K562 (cell line): ENCODE data around the gene MITF. TPM values are rescaled to one million over a fixed set of nuclear protein-coding genes. Genes with fewer than 3 reads are reported as not detected.
A peak's percentile ranks its signal among the peaks of the same experiment; 100 is the strongest.

Source experiments
- COPS2 ChIP-seq: fragments of 450-650 bp; conservative IDR thresholded peaks from 2 replicates; pipeline ENCODE4 v1.6.1; 2016; ENCODE audit warnings: mild to moderate bottlenecking, moderate library complexity
- HCFC1 ChIP-seq: IDR thresholded peaks from 2 replicates; pipeline ENCODE4 v1.6.1; 2012; ENCODE audit warnings: low read depth, low read length, improper control_type of control experiment
- HDAC8 ChIP-seq: fragments of 450-650 bp; IDR thresholded peaks from 2 replicates; pipeline ENCODE4 v1.6.1; 2016; ENCODE audit warnings: mild to moderate bottlenecking, missing genetic modification characterization, moderate library complexity, missing compliant biosample characterization
- JUND ChIP-seq, 2 experiments: IDR thresholded peaks; 2 replicates in 1 of 2; 3 replicates in 1 of 2; pipeline ENCODE4 v1.6.1; 2011; ENCODE audit warnings: borderline replicate concordance in 2 of 2, low read depth in 2 of 2, low read length in 2 of 2, improper control_type of control experiment in 1 of 2, missing biosample characterization in 1 of 2, missing genetic modification characterization in 1 of 2, missing genetic modification reagents in 1 of 2
- POLR2G ChIP-seq: fragments of 200-400 bp; formaldehyde crosslinking; IDR thresholded peaks from 2 replicates; pipeline ENCODE4 v1.6.1; 2017; ENCODE audit warnings: low read depth, mild to moderate bottlenecking, antibody characterized with exemption, low read length, moderate library complexity
- RBM17 ChIP-seq: fragments of 200-400 bp; formaldehyde crosslinking; IDR thresholded peaks from 2 replicates; pipeline ENCODE4 v1.6.1; 2017; ENCODE audit warnings: low read depth, mild to moderate bottlenecking, low read length, borderline replicate concordance
- ZNF12 ChIP-seq: sonication (generic); formaldehyde crosslinking; IDR thresholded peaks from 2 replicates; pipeline ENCODE4 v1.4.0; 2020; ENCODE audit warnings: mild to moderate bottlenecking, missing genetic modification reagents
- polyA plus RNA-seq, 8 experiments: library from polyadenylated mRNA; depleted of rRNA in 4 of 8; stranded (reverse) in 5 of 8; unstranded in 3 of 8; fragments of >200 nt; fragmentation: Nextera tagmentation in 2 of 8; fragmentation: Illumina TruSeq in 1 of 8; extraction: Ambion mirVana in 2 of 8; extraction: Trizol in 1 of 8; gene quantifications; 2 replicates each; pipeline versions ENCODE4 v1.2.1 to v1.2.3, GENCODE V29; 2011 to 2014; ENCODE audit warnings: inconsistent platforms in 1 of 8, missing spikeins in 1 of 8
- total RNA-seq, 7 experiments: library from RNA; depleted of rRNA in 6 of 7; stranded (reverse); fragments of >200 nt in 6 of 7; fragmentation: Illumina TruSeq in 2 of 7; extraction: Trizol in 2 of 7; gene quantifications; 2 replicates each; pipeline versions ENCODE4 v1.2.1 to v1.2.3, GENCODE V29; 2011 to 2021; ENCODE audit warnings: low replicate concordance in 1 of 7
- TF ChIP-seq, protein P1 (sequence below): sonication (generic); formaldehyde crosslinking; IDR thresholded peaks from 2 replicates; pipeline ENCODE4 v1.8.1; 2023; ENCODE audit warnings: mild to moderate bottlenecking, missing genetic modification reagents
- TF ChIP-seq, protein P2 (sequence below): IDR thresholded peaks from 2 replicates; pipeline ENCODE4 v1.6.1; 2012; ENCODE audit warnings: low read depth, low read length, improper control_type of control experiment, borderline replicate concordance
- TF ChIP-seq, protein P3 (sequence below): fragments of 250-450 bp; sonication (Bioruptor Pico); IDR thresholded peaks from 2 replicates; pipeline ENCODE4 v1.4.0; 2020; ENCODE audit warnings: mild to moderate bottlenecking
- TF ChIP-seq, protein P4 (sequence below): fragments of 250-450 bp; sonication (Bioruptor Pico); IDR thresholded peaks from 2 replicates; pipeline ENCODE4 v1.4.0; 2020
- TF ChIP-seq, protein P5 (sequence below): fragments of 450-650 bp; IDR thresholded peaks from one replicate; pipeline ENCODE4 v1.6.1; 2018; ENCODE audit warnings: mild to moderate bottlenecking, moderate library complexity; ENCODE audit not compliant: partially characterized antibody

Gene MITF
- total and polyA plus RNA-seq, 9 of the 15 experiments (the other 6 are each of a cell fraction or from before 2014, with no cell fraction given), result 5.6 to 14.9 (median 11.1) TPM

DNA sequence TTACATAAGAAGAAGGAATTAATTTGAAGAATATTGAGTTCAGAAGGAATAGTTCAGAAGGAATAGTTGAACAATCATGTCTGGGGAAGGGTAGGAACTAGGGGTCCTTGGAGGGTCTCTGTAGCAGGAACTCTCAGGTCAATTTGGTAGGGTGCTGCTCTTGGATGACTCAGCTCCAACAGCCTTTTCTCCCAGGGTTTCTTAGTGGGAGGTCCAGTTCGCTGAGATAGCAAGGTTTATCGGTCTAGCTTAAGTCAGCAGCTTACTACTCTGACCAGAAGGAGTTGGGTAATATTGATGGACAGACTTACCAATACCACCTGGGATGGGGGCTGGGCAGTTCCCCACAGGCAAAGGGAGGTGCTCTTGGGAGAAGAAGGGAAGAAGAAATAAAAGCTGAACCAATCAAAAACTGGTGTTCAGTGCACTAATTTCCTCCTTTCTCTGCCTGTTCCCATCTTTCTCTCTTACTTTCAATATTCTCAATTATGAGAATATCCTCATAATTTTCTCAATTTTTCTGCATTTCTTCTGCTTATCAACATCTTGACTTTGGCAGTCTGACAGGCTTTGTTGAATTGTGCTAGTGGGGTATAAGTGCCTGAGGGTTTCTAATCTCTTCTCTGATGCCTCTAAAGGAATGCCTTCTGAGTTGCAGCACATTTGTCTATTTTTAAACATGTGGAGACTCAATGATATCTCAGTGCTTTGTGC is 14.4 kb upstream of the MITF start (continued):
- TF ChIP-seq, protein P1, sequence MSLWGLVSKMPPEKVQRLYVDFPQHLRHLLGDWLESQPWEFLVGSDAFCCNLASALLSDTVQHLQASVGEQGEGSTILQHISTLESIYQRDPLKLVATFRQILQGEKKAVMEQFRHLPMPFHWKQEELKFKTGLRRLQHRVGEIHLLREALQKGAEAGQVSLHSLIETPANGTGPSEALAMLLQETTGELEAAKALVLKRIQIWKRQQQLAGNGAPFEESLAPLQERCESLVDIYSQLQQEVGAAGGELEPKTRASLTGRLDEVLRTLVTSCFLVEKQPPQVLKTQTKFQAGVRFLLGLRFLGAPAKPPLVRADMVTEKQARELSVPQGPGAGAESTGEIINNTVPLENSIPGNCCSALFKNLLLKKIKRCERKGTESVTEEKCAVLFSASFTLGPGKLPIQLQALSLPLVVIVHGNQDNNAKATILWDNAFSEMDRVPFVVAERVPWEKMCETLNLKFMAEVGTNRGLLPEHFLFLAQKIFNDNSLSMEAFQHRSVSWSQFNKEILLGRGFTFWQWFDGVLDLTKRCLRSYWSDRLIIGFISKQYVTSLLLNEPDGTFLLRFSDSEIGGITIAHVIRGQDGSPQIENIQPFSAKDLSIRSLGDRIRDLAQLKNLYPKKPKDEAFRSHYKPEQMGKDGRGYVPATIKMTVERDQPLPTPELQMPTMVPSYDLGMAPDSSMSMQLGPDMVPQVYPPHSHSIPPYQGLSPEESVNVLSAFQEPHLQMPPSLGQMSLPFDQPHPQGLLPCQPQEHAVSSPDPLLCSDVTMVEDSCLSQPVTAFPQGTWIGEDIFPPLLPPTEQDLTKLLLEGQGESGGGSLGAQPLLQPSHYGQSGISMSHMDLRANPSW (CRISPR knock-in tag), result no peak
- TF ChIP-seq, protein P2, sequence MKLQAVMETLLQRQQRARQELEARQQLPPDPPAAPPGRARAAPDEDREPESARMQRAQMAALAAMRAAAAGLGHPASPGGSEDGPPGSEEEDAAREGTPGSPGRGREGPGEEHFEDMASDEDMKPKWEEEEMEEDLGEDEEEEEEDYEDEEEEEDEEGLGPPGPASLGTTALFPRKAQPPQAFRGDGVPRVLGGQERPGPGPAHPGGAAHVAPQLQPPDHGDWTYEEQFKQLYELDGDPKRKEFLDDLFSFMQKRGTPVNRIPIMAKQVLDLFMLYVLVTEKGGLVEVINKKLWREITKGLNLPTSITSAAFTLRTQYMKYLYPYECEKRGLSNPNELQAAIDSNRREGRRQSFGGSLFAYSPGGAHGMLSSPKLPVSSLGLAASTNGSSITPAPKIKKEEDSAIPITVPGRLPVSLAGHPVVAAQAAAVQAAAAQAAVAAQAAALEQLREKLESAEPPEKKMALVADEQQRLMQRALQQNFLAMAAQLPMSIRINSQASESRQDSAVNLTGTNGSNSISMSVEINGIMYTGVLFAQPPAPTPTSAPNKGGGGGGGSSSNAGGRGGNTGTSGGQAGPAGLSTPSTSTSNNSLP, result no peak
- TF ChIP-seq RBM17, result no peak
- no peak for TF ChIP-seq POLR2G
- TF ChIP-seq HCFC1, result no peak
- no peak for TF ChIP-seq HDAC8 (tag)
- TF ChIP-seq, protein P3, sequence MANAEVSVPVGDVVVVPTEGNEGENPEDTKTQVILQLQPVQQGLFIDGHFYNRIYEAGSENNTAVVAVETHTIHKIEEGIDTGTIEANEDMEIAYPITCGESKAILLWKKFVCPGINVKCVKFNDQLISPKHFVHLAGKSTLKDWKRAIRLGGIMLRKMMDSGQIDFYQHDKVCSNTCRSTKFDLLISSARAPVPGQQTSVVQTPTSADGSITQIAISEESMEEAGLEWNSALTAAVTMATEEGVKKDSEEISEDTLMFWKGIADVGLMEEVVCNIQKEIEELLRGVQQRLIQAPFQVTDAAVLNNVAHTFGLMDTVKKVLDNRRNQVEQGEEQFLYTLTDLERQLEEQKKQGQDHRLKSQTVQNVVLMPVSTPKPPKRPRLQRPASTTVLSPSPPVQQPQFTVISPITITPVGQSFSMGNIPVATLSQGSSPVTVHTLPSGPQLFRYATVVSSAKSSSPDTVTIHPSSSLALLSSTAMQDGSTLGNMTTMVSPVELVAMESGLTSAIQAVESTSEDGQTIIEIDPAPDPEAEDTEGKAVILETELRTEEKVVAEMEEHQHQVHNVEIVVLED (CRISPR knock-in tag), result no peak
- peak; percentile 88 for TF ChIP-seq JUND (IDR thresholded peaks at IDR 0.05; ENCODE audit: borderline replicate concordance, low read depth, low read length)
- peak; percentile 85; the same call in 2 of the 3 replicates for TF ChIP-seq JUND (tag; IDR thresholded peaks at IDR 0.05; ENCODE audit: borderline replicate concordance, low read depth, low read length)
- TF ChIP-seq COPS2, result no peak
- no peak for TF ChIP-seq ZNF12
- TF ChIP-seq, protein P4, sequence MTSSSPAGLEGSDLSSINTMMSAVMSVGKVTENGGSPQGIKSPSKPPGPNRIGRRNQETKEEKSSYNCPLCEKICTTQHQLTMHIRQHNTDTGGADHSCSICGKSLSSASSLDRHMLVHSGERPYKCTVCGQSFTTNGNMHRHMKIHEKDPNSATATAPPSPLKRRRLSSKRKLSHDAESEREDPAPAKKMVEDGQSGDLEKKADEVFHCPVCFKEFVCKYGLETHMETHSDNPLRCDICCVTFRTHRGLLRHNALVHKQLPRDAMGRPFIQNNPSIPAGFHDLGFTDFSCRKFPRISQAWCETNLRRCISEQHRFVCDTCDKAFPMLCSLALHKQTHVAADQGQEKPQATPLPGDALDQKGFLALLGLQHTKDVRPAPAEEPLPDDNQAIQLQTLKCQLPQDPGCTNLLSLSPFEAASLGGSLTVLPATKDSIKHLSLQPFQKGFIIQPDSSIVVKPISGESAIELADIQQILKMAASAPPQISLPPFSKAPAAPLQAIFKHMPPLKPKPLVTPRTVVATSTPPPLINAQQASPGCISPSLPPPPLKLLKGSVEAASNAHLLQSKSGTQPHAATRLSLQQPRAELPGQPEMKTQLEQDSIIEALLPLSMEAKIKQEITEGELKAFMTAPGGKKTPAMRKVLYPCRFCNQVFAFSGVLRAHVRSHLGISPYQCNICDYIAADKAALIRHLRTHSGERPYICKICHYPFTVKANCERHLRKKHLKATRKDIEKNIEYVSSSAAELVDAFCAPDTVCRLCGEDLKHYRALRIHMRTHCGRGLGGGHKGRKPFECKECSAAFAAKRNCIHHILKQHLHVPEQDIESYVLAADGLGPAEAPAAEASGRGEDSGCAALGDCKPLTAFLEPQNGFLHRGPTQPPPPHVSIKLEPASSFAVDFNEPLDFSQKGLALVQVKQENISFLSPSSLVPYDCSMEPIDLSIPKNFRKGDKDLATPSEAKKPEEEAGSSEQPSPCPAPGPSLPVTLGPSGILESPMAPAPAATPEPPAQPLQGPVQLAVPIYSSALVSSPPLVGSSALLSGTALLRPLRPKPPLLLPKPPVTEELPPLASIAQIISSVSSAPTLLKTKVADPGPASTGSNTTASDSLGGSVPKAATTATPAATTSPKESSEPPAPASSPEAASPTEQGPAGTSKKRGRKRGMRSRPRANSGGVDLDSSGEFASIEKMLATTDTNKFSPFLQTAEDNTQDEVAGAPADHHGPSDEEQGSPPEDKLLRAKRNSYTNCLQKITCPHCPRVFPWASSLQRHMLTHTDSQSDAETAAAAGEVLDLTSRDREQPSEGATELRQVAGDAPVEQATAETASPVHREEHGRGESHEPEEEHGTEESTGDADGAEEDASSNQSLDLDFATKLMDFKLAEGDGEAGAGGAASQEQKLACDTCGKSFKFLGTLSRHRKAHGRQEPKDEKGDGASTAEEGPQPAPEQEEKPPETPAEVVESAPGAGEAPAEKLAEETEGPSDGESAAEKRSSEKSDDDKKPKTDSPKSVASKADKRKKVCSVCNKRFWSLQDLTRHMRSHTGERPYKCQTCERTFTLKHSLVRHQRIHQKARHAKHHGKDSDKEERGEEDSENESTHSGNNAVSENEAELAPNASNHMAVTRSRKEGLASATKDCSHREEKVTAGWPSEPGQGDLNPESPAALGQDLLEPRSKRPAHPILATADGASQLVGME (CRISPR knock-in tag), result no peak
- TF ChIP-seq, protein P5, sequence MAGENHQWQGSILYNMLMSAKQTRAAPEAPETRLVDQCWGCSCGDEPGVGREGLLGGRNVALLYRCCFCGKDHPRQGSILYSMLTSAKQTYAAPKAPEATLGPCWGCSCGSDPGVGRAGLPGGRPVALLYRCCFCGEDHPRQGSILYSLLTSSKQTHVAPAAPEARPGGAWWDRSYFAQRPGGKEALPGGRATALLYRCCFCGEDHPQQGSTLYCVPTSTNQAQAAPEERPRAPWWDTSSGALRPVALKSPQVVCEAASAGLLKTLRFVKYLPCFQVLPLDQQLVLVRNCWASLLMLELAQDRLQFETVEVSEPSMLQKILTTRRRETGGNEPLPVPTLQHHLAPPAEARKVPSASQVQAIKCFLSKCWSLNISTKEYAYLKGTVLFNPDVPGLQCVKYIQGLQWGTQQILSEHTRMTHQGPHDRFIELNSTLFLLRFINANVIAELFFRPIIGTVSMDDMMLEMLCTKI, result no peak
